IMR-90 (cell line): ENCODE results near the gene ALDH1B1. TPM values are rescaled to one million over a fixed set of nuclear protein-coding genes. Genes with fewer than 3 reads are reported as not detected.

Source experiments
- ATAC-seq: fragments of 200-7000 bp; cut with Tn5 transposase; 2 replicates; pipeline ENCODE4 v1.9.1; 2020; ENCODE audit warnings: low read depth, mild to moderate bottlenecking, moderate library complexity
- BruUV-seq: library from RNA; stranded (reverse); fragments of 400-500 nt; replicated peaks from 2 replicates; lab custom pipeline; 2021; lab: Mats Ljungman, UMichigan
- CTCF ChIA-PET: fragments of 300-600 bp; formaldehyde crosslinking; extraction: SDS; loops from one replicate; lab custom pipeline; 2021; ENCODE audit warnings: antibody characterized with exemption; lab: Yijun Ruan, JAX
- POLR2A ChIA-PET: fragments of 300-600 bp; sonication (Branson Sonifier 250); formaldehyde crosslinking; loops from one replicate; lab custom pipeline; 2022; ENCODE audit warnings: antibody characterized with exemption; ENCODE audit not compliant: unreplicated experiment; lab: Charles Lee
- DNase-seq: peaks from one replicate; pipeline ENCODE4 v3.0.0; 2013
- H2AFZ ChIP-seq: replicated peaks from 2 replicates; pipeline ENCODE3; 2013; ENCODE audit warnings: low read length, mild to moderate bottlenecking; ENCODE audit not compliant: poor library complexity
- H2AK5ac ChIP-seq: 2 replicates; pipeline ENCODE4 v1.6.1; 2013; ENCODE audit warnings: low read depth, low read length, inconsistent platforms
- H2AK9ac ChIP-seq: replicated peaks from 2 replicates; pipeline ENCODE3; 2013; ENCODE audit warnings: mild to moderate bottlenecking, low read depth, low read length, moderate library complexity; ENCODE audit not compliant: poor library complexity
- H2BK120ac ChIP-seq: 2 replicates; pipeline ENCODE4 v1.6.1; 2013; ENCODE audit warnings: low read depth, low read length, inconsistent platforms
- H2BK15ac ChIP-seq: 3 replicates; pipeline ENCODE4 v1.6.1; 2013; ENCODE audit warnings: low read depth, low read length, inconsistent platforms
- H2BK20ac ChIP-seq: 2 replicates; pipeline ENCODE4 v1.6.1; 2013; ENCODE audit warnings: low read depth, mild to moderate bottlenecking, inconsistent platforms, low read length, moderate library complexity
- H2BK5ac ChIP-seq: 2 replicates; pipeline ENCODE4 v1.6.1; 2013; ENCODE audit warnings: mild to moderate bottlenecking, low read depth, low read length, inconsistent platforms; ENCODE audit not compliant: poor library complexity, severe bottlenecking
- H3K14ac ChIP-seq: replicated peaks from 2 replicates; pipeline ENCODE4 v1.6.1; 2013; ENCODE audit warnings: low read depth, low read length, inconsistent platforms
- H3K18ac ChIP-seq: 2 replicates; pipeline ENCODE4 v1.6.1; 2013; ENCODE audit warnings: low read depth, low read length, control low read depth
- H3K23ac ChIP-seq: 2 replicates; pipeline ENCODE4 v1.6.1; 2013; ENCODE audit warnings: low read depth, low read length, inconsistent platforms
- H3K27ac ChIP-seq: 2 replicates; pipeline ENCODE4 v1.5.1; 2013; ENCODE audit warnings: mild to moderate bottlenecking, control low read depth, low read length; ENCODE audit not compliant: insufficient read depth
- H3K27me3 ChIP-seq: 2 replicates; pipeline ENCODE4 v1.6.1; 2013; ENCODE audit warnings: low read length; ENCODE audit not compliant: control insufficient read depth, insufficient read depth
- H3K36me3 ChIP-seq: 2 replicates; pipeline ENCODE4 v1.6.1; 2013; ENCODE audit warnings: low read length, mixed read lengths; ENCODE audit not compliant: control insufficient read depth, insufficient read depth
- H3K4ac ChIP-seq: 2 replicates; pipeline ENCODE4 v1.6.1; 2013; ENCODE audit warnings: low read depth, low read length, inconsistent platforms
- H3K4me1 ChIP-seq: 2 replicates; pipeline ENCODE4 v1.6.1; 2013; ENCODE audit warnings: low read length, mixed read lengths; ENCODE audit not compliant: control insufficient read depth, insufficient read depth
- H3K4me2 ChIP-seq: 2 replicates; pipeline ENCODE4 v1.6.1; 2013; ENCODE audit warnings: low read depth, mild to moderate bottlenecking, control low read depth, low read length, moderate library complexity
- H3K4me3 ChIP-seq: 2 replicates; pipeline ENCODE4 v1.5.1; 2013; ENCODE audit warnings: low read depth, mild to moderate bottlenecking, control low read depth, low read length, moderate library complexity; ENCODE audit not compliant: insufficient read depth
- H3K56ac ChIP-seq: 2 replicates; pipeline ENCODE4 v1.6.1; 2013; ENCODE audit warnings: low read length, inconsistent platforms; ENCODE audit not compliant: insufficient read depth; ENCODE audit errors: extremely low read depth
- H3K79me1 ChIP-seq, 2 experiments: 2 replicates each; pipeline ENCODE4 v1.6.1; 2013; ENCODE audit warnings: low read length in 2 of 2, inconsistent platforms in 1 of 2, low read depth in 1 of 2
- H3K9ac ChIP-seq: 2 replicates; pipeline ENCODE4 v1.6.1; 2013; ENCODE audit warnings: low read depth, low read length, control low read depth
- H3K9me1 ChIP-seq: 2 replicates; pipeline ENCODE4 v1.6.1; 2013; ENCODE audit warnings: low read length, inconsistent platforms; ENCODE audit not compliant: insufficient read depth
- H3K9me3 ChIP-seq: 2 replicates; pipeline ENCODE4 v1.6.1; 2013; ENCODE audit warnings: low read length; ENCODE audit not compliant: control insufficient read depth, insufficient read depth
- H4K20me1 ChIP-seq: 2 replicates; pipeline ENCODE4 v1.6.1; 2013; ENCODE audit warnings: low read length, inconsistent platforms; ENCODE audit not compliant: insufficient read depth
- H4K5ac ChIP-seq: 2 replicates; pipeline ENCODE4 v1.6.1; 2013; ENCODE audit warnings: mild to moderate bottlenecking, low read depth, low read length, control low read depth
- H4K8ac ChIP-seq, 2 experiments: 2 replicates each; pipeline ENCODE4 v1.6.1; 2013; ENCODE audit warnings: low read depth in 2 of 2, low read length in 2 of 2, control low read depth in 1 of 2, inconsistent platforms in 1 of 2
- H4K91ac ChIP-seq: 2 replicates; pipeline ENCODE4 v1.6.1; 2013; ENCODE audit warnings: low read depth, low read length, inconsistent platforms; ENCODE audit not compliant: insufficient read depth
- CHD1 ChIP-seq: IDR thresholded peaks from 2 replicates; pipeline ENCODE4 v1.6.1; 2012; ENCODE audit warnings: low read depth, low read length, improper control_type of control experiment
- MAFK ChIP-seq: IDR thresholded peaks from 2 replicates; pipeline ENCODE4 v1.6.1; 2012; ENCODE audit warnings: low read depth, low read length, improper control_type of control experiment
- MXI1 ChIP-seq: IDR thresholded peaks from 2 replicates; pipeline ENCODE4 v1.6.1; 2012; ENCODE audit warnings: low read depth, mild to moderate bottlenecking, low read length, moderate library complexity, borderline replicate concordance
- RAD21 ChIP-seq: IDR thresholded peaks from 2 replicates; pipeline ENCODE4 v1.6.1; 2012; ENCODE audit warnings: low read length, improper control_type of control experiment
- RFX5 ChIP-seq: IDR thresholded peaks from 2 replicates; pipeline ENCODE4 v1.8.0; 2012; ENCODE audit warnings: low read depth, mild to moderate bottlenecking, low read length, moderate library complexity
- WGBS, 2 experiments: methylation state at CpG; one replicate each; pipeline versions ENCODE4 v1.1.5 to v1.1.7; 2013; ENCODE audit warnings: missing lambda C conversion rate in 2 of 2; ENCODE audit not compliant: insufficient read length in 1 of 2; ENCODE audit errors: extremely low coverage in 2 of 2; 5-methylcytosine and 5-hydroxymethylcytosine counted together
- dilution Hi-C: fragments of 300-500 bp; cut with HindIII; formaldehyde crosslinking; loops from one replicate; pipeline ENCODE4 v1.14.3; 2018; ENCODE audit warnings: low sequenced_read_pairs; ENCODE audit not compliant: unreplicated experiment
- in situ Hi-C: fragments of 300-500 bp; cut with MboI; formaldehyde crosslinking; loops from 3 replicates; pipeline ENCODE4 v1.14.3; 2019; ENCODE audit warnings: low sequenced_read_pairs, inconsistent platforms, mixed read lengths
- intact Hi-C: fragments of 100-400 bp; cut with micrococcal nuclease; formaldehyde crosslinking; loops from 2 replicates; pipeline ENCODE4 v1.10.0; 2022
- polyA plus RNA-seq, 3 experiments: library from polyadenylated mRNA; depleted of rRNA; stranded (reverse); fragments of >200 nt; gene quantifications; 2 replicates each; pipeline ENCODE4 v1.2.3, GENCODE V29; 2012; ENCODE audit warnings: low replicate concordance in 1 of 3
- total RNA-seq: library from RNA; depleted of rRNA; stranded (reverse); fragments of >200 nt; gene quantifications from 2 replicates; pipeline ENCODE4 v1.2.3, GENCODE V29; 2012
- TF ChIP-seq, protein P1 (sequence below): fragments of 150-350 bp; IDR thresholded peaks from 2 replicates; pipeline ENCODE4 v1.6.1; 2016; ENCODE audit warnings: low read depth, mild to moderate bottlenecking, low read length, moderate library complexity, borderline replicate concordance
- TF ChIP-seq, protein P2 (sequence below): fragments of 150-350 bp; IDR thresholded peaks from 2 replicates; pipeline ENCODE4 v1.6.1; 2017; ENCODE audit warnings: mild to moderate bottlenecking, antibody characterized with exemption, low read length, low read depth

ALDH1B1 gene
- total and polyA plus RNA-seq, 2 of the 4 experiments (the other 2 are of a cell fraction) = 29.6 to 37.6 TPM

DNA sequence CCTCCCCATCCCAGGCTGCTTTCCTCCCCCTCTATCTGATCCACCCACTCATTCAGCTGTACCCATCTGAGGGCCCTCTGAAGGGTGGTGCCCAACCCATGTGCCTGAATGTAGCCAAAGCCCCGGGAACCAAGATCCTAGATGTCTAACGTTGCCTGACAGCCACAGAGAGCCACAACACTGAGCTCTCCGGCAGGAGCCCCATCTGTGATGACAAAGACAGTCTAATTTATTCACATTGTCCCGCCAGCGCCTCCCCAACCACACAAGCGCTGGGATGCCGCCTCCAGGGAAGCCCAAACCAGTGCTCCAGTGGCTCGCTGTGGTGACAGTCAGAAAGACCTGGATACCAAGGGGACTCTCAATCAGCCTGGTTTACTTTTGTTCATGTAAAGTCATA lies 23.4 kb downstream of the ALDH1B1 start:
- intact Hi-C loops = no loop called here
- no peaks in the 10 kb centered on the region for H3K4me1 ChIP-seq
- no peak overlapping the region for H4K8ac ChIP-seq
- H2AFZ ChIP-seq = no peak overlapping the region
- H3K36me3 ChIP-seq = no peaks in the 10 kb centered on the region
- TF ChIP-seq, protein P1, sequence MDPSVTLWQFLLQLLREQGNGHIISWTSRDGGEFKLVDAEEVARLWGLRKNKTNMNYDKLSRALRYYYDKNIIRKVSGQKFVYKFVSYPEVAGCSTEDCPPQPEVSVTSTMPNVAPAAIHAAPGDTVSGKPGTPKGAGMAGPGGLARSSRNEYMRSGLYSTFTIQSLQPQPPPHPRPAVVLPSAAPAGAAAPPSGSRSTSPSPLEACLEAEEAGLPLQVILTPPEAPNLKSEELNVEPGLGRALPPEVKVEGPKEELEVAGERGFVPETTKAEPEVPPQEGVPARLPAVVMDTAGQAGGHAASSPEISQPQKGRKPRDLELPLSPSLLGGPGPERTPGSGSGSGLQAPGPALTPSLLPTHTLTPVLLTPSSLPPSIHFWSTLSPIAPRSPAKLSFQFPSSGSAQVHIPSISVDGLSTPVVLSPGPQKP = no peak
- TF ChIP-seq MXI1 (no peak), RFX5 (no peak), RAD21 (no peak), MAFK (no peak), CHD1 (no peak)
- TF ChIP-seq, protein P2, sequence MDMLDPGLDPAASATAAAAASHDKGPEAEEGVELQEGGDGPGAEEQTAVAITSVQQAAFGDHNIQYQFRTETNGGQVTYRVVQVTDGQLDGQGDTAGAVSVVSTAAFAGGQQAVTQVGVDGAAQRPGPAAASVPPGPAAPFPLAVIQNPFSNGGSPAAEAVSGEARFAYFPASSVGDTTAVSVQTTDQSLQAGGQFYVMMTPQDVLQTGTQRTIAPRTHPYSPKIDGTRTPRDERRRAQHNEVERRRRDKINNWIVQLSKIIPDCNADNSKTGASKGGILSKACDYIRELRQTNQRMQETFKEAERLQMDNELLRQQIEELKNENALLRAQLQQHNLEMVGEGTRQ = no peak
- H2BK20ac ChIP-seq = no peak overlapping the region
- H4K5ac ChIP-seq = no peak overlapping the region
- WGBS, 2 experiments = 48% methylated on average over 2 of the region's 8 CpGs; no CpG with 5 or more reads in 1 of the 2 experiments
- H3K4me3 ChIP-seq = no peak overlapping the region
- BruUV-seq = no TSS peak
- no peak overlapping the region for H3K4me2 ChIP-seq
- no peak overlapping the region for H3K9ac ChIP-seq
- no peak overlapping the region for H3K4ac ChIP-seq
- ChIA-PET POLR2A (no interaction called here), CTCF (no interaction called here)
- no peak overlapping the region for H3K14ac ChIP-seq
- in situ Hi-C loops = no loop called here
- DNase-seq = no peak
- H3K27ac ChIP-seq = no peak overlapping the region
- peaks cover 71% of the 10 kb centered on the region for H3K27me3 ChIP-seq
- H2BK15ac ChIP-seq = no peak overlapping the region
- ATAC-seq = no peak
- no peaks in the 10 kb centered on the region for H4K20me1 ChIP-seq
- H2AK5ac ChIP-seq = no peak overlapping the region
- no peaks in the 10 kb centered on the region for H3K79me1 ChIP-seq
- no peak overlapping the region for H4K91ac ChIP-seq
- no peak overlapping the region for H3K18ac ChIP-seq
- H2BK120ac ChIP-seq = no peak overlapping the region
- no peak overlapping the region for H3K23ac ChIP-seq
- H3K56ac ChIP-seq = no peak overlapping the region
- H2AK9ac ChIP-seq = no peak overlapping the region
- dilution Hi-C loops = no loop called here
- H3K9me1 ChIP-seq = no peaks in the 10 kb centered on the region
- no peaks in the 10 kb centered on the region for H3K9me3 ChIP-seq
- H2BK5ac ChIP-seq = no peak overlapping the region
